SK-N-SH (cell line): ENCODE results near the gene DOP1B. TPM values are rescaled to one million over a fixed set of nuclear protein-coding genes. Genes with fewer than 3 reads are reported as not detected.

ENCODE experiments used
- CTCF ChIA-PET: fragments of 300-600, 350-600 bp; formaldehyde crosslinking; extraction: SDS; loops from one replicate; lab custom pipeline; 2021; lab: Yijun Ruan, JAX
- POLR2A ChIA-PET: fragments of 350-600 bp; sonication (Branson Sonifier 250); formaldehyde crosslinking; extraction: SDS; loops from one replicate; lab custom pipeline; 2020; ENCODE audit warnings: antibody characterized with exemption, inconsistent platforms; lab: Yijun Ruan, JAX
- DNase-seq: peaks from one replicate; pipeline ENCODE4 v3.0.0; 2012
- H2AFZ ChIP-seq: fragments of 200-600 bp; sonication (generic); 2 replicates; pipeline ENCODE4 v1.8.1; 2016; ENCODE audit warnings: antibody characterized with exemption, mild to moderate bottlenecking, low read depth
- H3F3A ChIP-seq: fragments of 200-600 bp; sonication (generic); replicated peaks from 2 replicates; pipeline ENCODE3; 2016; ENCODE audit warnings: antibody characterized with exemption, mild to moderate bottlenecking; ENCODE audit not compliant: insufficient read depth
- H3K27ac ChIP-seq, 2 experiments: fragments of 200-500 bp in 1 of 2; fragments of 200-600 bp in 1 of 2; sonication (Bioruptor generic) in 1 of 2; sonication (generic), shearing (Covaris generic) in 1 of 2; 2 replicates each; pipeline versions ENCODE4 v1.5.1 to v1.6.1; 2014 to 2016; ENCODE audit warnings: low read depth in 2 of 2, inconsistent platforms in 1 of 2, low read length in 1 of 2, mild to moderate bottlenecking in 1 of 2, mixed read lengths in 1 of 2
- H3K27me3 ChIP-seq: fragments of 200-600 bp; sonication (generic), shearing (Covaris generic); 2 replicates; pipeline ENCODE4 v1.6.1; 2016; ENCODE audit warnings: mixed run types; ENCODE audit not compliant: insufficient read depth
- H3K36me3 ChIP-seq, 2 experiments: fragments of 200-500 bp in 1 of 2; fragments of 200-600 bp in 1 of 2; sonication (Bioruptor generic) in 1 of 2; sonication (generic) in 1 of 2; replicated peaks in 1 of 2; 2 replicates each; pipeline versions ENCODE3 to v1.5.1; 2014 to 2016; ENCODE audit warnings: low read length in 1 of 2, mild to moderate bottlenecking in 1 of 2; ENCODE audit not compliant: insufficient read depth in 2 of 2, control insufficient read depth in 1 of 2
- H3K4me1 ChIP-seq, 2 experiments: fragments of 200-500 bp in 1 of 2; fragments of 200-600 bp in 1 of 2; sonication (Bioruptor generic) in 1 of 2; sonication (generic), shearing (Covaris generic) in 1 of 2; 2 replicates each; pipeline versions ENCODE4 v1.5.1 to v1.6.1; 2014 to 2016; ENCODE audit warnings: low read depth in 1 of 2, low read length in 1 of 2, mixed run types in 1 of 2; ENCODE audit not compliant: insufficient read depth in 2 of 2, control insufficient read depth in 1 of 2
- H3K4me2 ChIP-seq: fragments of 200-600 bp; sonication (generic), shearing (Covaris generic); 2 replicates; pipeline ENCODE4 v1.6.1; 2017; ENCODE audit warnings: mixed run types
- H3K4me3 ChIP-seq, 2 experiments: fragments of 200-500 bp in 1 of 2; fragments of 200-600 bp in 1 of 2; sonication (Bioruptor generic) in 1 of 2; sonication (generic), shearing (Covaris generic) in 1 of 2; 2 replicates each; pipeline versions ENCODE4 v1.5.1 to v1.8.1; 2014 to 2016; ENCODE audit warnings: low read depth in 2 of 2, inconsistent platforms in 1 of 2, low read length in 1 of 2, mild to moderate bottlenecking in 1 of 2, mixed read lengths in 1 of 2, moderate library complexity in 1 of 2
- H3K79me2 ChIP-seq: fragments of 200-600 bp; sonication (generic); 2 replicates; pipeline ENCODE4 v1.8.1; 2017; ENCODE audit warnings: mild to moderate bottlenecking; ENCODE audit not compliant: insufficient read depth
- H3K9ac ChIP-seq: fragments of 200-600 bp; sonication (generic); 2 replicates; pipeline ENCODE4 v1.6.1; 2017; ENCODE audit warnings: mixed run types
- H3K9me2 ChIP-seq: fragments of 200-600 bp; sonication (generic); 2 replicates; pipeline ENCODE4 v1.6.1; 2017; ENCODE audit warnings: mixed run types
- H3K9me3 ChIP-seq: fragments of 200-600 bp; sonication (generic); 2 replicates; pipeline ENCODE4 v1.6.1; 2017; ENCODE audit warnings: mixed run types, mild to moderate bottlenecking, moderate library complexity
- H4K20me1 ChIP-seq: fragments of 200-600 bp; sonication (generic); 2 replicates; pipeline ENCODE4 v1.6.1; 2017; ENCODE audit warnings: mild to moderate bottlenecking, mixed run types; ENCODE audit not compliant: insufficient read depth
- CHD2 ChIP-seq: fragments of 150-350 bp; IDR thresholded peaks from 2 replicates; pipeline ENCODE4 v1.6.1; 2018; ENCODE audit warnings: low read length; ENCODE audit not compliant: partially characterized antibody
- ELF1 ChIP-seq: IDR thresholded peaks from 2 replicates; pipeline ENCODE4 v1.4.0; 2012
- FOSL2 ChIP-seq: IDR thresholded peaks from 2 replicates; pipeline ENCODE4 v1.4.0; 2012; ENCODE audit warnings: low read depth, mild to moderate bottlenecking, moderate library complexity, borderline replicate concordance
- FOXM1 ChIP-seq: IDR thresholded peaks from 2 replicates; pipeline ENCODE4 v1.4.0; 2012; ENCODE audit warnings: low read depth, mild to moderate bottlenecking
- GABPA ChIP-seq: IDR thresholded peaks from 2 replicates; pipeline ENCODE4 v1.4.0; 2012; ENCODE audit warnings: low read depth, mild to moderate bottlenecking
- IRF3 ChIP-seq: fragments of 150-350 bp; IDR thresholded peaks from 2 replicates; pipeline ENCODE4 v1.6.1; 2016; ENCODE audit warnings: mild to moderate bottlenecking, low read depth, low read length
- JUND ChIP-seq: IDR thresholded peaks from 2 replicates; pipeline ENCODE4 v1.4.0; 2012
- MAX ChIP-seq: IDR thresholded peaks from 2 replicates; pipeline ENCODE4 v1.4.0; 2012; ENCODE audit warnings: low read depth
- PBX3 ChIP-seq: IDR thresholded peaks from 2 replicates; pipeline ENCODE4; 2012
- POLR2AphosphoS5 ChIP-seq: IDR thresholded peaks from 2 replicates; pipeline ENCODE4 v1.6.1; 2012; ENCODE audit warnings: low read depth, low read length
- RAD21 ChIP-seq: IDR thresholded peaks from 2 replicates; pipeline ENCODE4 v1.6.1; 2012; ENCODE audit warnings: mild to moderate bottlenecking, low read length
- RXRA ChIP-seq: IDR thresholded peaks from 2 replicates; pipeline ENCODE4 v1.4.0; 2012; ENCODE audit warnings: low read depth, mild to moderate bottlenecking, borderline replicate concordance
- SIN3A ChIP-seq: IDR thresholded peaks from 2 replicates; pipeline ENCODE4 v1.6.1; 2012; ENCODE audit warnings: low read depth, mild to moderate bottlenecking, low read length, moderate library complexity, borderline replicate concordance
- SMC3 ChIP-seq: IDR thresholded peaks from 2 replicates; pipeline ENCODE4 v1.6.1; 2012; ENCODE audit warnings: low read depth, low read length, improper control_type of control experiment
- TAF1 ChIP-seq: IDR thresholded peaks from 2 replicates; pipeline ENCODE4 v1.6.1; 2012; ENCODE audit warnings: low read depth, mild to moderate bottlenecking, low read length, moderate library complexity, borderline replicate concordance
- TCF12 ChIP-seq: IDR thresholded peaks from 2 replicates; pipeline ENCODE4 v1.4.0; 2012
- TEAD4 ChIP-seq: IDR thresholded peaks from 2 replicates; pipeline ENCODE4 v1.4.0; 2012; ENCODE audit warnings: mild to moderate bottlenecking, borderline replicate concordance; ENCODE audit not compliant: insufficient read depth
- USF1 ChIP-seq: IDR thresholded peaks from 2 replicates; pipeline ENCODE4 v1.4.0; 2012; ENCODE audit warnings: low read depth, borderline replicate concordance
- USF2 ChIP-seq: fragments of 150-350 bp; IDR thresholded peaks from 2 replicates; pipeline ENCODE4 v1.6.1; 2017; ENCODE audit warnings: antibody characterized with exemption, low read length, low read depth, borderline replicate concordance
- WGBS: methylation state at CpG from one replicate; pipeline ENCODE4 v1.1.6; 2017; ENCODE audit warnings: low lambda C conversion rate; 5-methylcytosine and 5-hydroxymethylcytosine counted together
- polyA plus RNA-seq, 3 experiments: library from polyadenylated mRNA; depleted of rRNA; stranded (reverse); fragments of >200 nt; gene quantifications; 2 replicates each; pipeline ENCODE4 v1.2.3, GENCODE V29; 2012

DOP1B gene
- polyA plus RNA-seq, 1 of the 3 experiments (the other 2 are of a cell fraction) = 4.9 TPM

GRCh38 chr21:36202726-36203602, 46.3 kb downstream of the DOP1B start:
- H3K9me2 ChIP-seq = no peaks in the 10 kb centered on the region
- no peak for TF ChIP-seq TAF1
- no peak for TF ChIP-seq FOXM1
- TF ChIP-seq GABPA = no peak
- TF ChIP-seq RXRA = no peak
- TF ChIP-seq SIN3A = no peak
- TF ChIP-seq TEAD4 = no peak
- no peak for TF ChIP-seq USF2
- TF ChIP-seq SMC3 = no peak
- no peak for TF ChIP-seq USF1
- H3F3A ChIP-seq = peaks cover 12% of the 10 kb centered on the region
- H2AFZ ChIP-seq = no peak overlapping the region
- no peaks in the 10 kb centered on the region for H4K20me1 ChIP-seq
- H3K27ac ChIP-seq = peak overlapping the region in 1 of 2 experiments; percentile 69; a peak in 2 of 4 replicates
- peak overlapping the region; percentile 51; the same call in 1 of the 2 replicates for H3K4me2 ChIP-seq
- no peak overlapping the region for H3K9ac ChIP-seq
- 84% methylated on average over 10 of the region's 10 CpGs for WGBS
- H3K9me3 ChIP-seq = no peaks in the 10 kb centered on the region
- H3K27me3 ChIP-seq = no peaks in the 10 kb centered on the region
- peaks cover 0 to 21% of the 10 kb centered on the region in 2 experiments; a peak in 1 of 4 replicates for H3K4me1 ChIP-seq
- POLR2A ChIA-PET = no interaction called here
- no peaks in the 10 kb centered on the region for H3K79me2 ChIP-seq
- H3K4me3 ChIP-seq = no peak overlapping the region
- no peaks in the 10 kb centered on the region for H3K36me3 ChIP-seq
- CTCF ChIA-PET = interaction anchor here (3.0 kb wide), 1 partner anchor 61 kb away, joined by 8 read pairs; no protein-coding TSS in a partner anchor
- DNase-seq = no peak

- no peaks in the 10 kb centered on the region for H3K9me3 ChIP-seq
- no peak overlapping the region for H3K4me3 ChIP-seq
- H3F3A ChIP-seq = peaks cover 12% of the 10 kb centered on the region
- peak overlapping the region; percentile 19; the same call in 1 of the 2 replicates for H2AFZ ChIP-seq
- POLR2A ChIA-PET = no interaction called here
- DNase-seq = peak; percentile 28
- peak overlapping the region; percentile 51 for H3K4me2 ChIP-seq
- H3K9ac ChIP-seq = peak overlapping the region; percentile 18; the same call in 1 of the 2 replicates
- CTCF ChIA-PET = interaction anchor here (3.0 kb wide), 1 partner anchor 62 kb away, joined by 8 read pairs; no protein-coding TSS in a partner anchor
- TF ChIP-seq FOXM1 = no peak
- TF ChIP-seq CHD2 = no peak
- no peak for TF ChIP-seq RAD21
- peak; percentile 85 for TF ChIP-seq USF1
- TF ChIP-seq TCF12 = peak; percentile 68; the same call in 1 of the 2 replicates
- TF ChIP-seq TEAD4 = peak; percentile 74; the same call in 1 of the 2 replicates
- TF ChIP-seq PBX3 = peak; percentile 30; the same call in 1 of the 2 replicates
- TF ChIP-seq FOSL2 = peak; percentile 93
- TF ChIP-seq JUND = peak; percentile 89
- TF ChIP-seq SIN3A = no peak
- no peak for TF ChIP-seq POLR2AphosphoS5
- TF ChIP-seq IRF3 = no peak
- TF ChIP-seq ELF1 = no peak
- TF ChIP-seq MAX = peak; percentile 85
- no peaks in the 10 kb centered on the region for H3K36me3 ChIP-seq
- peaks cover 0 to 23% of the 10 kb centered on the region in 2 experiments; a peak in 1 of 4 replicates for H3K4me1 ChIP-seq
- peak overlapping the region in 1 of 2 experiments; percentile 69; a peak in 2 of 4 replicates for H3K27ac ChIP-seq
- no peaks in the 10 kb centered on the region for H3K79me2 ChIP-seq
- WGBS = 0% methylated on average over 1 of the region's 1 CpG
- no peaks in the 10 kb centered on the region for H4K20me1 ChIP-seq
- H3K27me3 ChIP-seq = no peaks in the 10 kb centered on the region
- H3K9me2 ChIP-seq = no peaks in the 10 kb centered on the region
These were observed 46.9 kb downstream of the DOP1B start for GRCh38 chr21:36203603-36203889.
